HT1080 (cell line): ENCODE data around the gene NOX4. TPM values are rescaled to one million over a fixed set of nuclear protein-coding genes. Genes with fewer than 3 reads are reported as not detected.
A peak's percentile ranks its signal among the peaks of the same experiment; 100 is the strongest.
"Not testable (repeated sequence)": the region's sequence is repeated elsewhere in the genome, so short reads cannot be mapped to it uniquely, and the experiment has no call there.

Experiments
- DNase-seq: peaks from one replicate; pipeline ENCODE4 v3.0.0-alpha.2; 2015; ENCODE audit warnings: low read depth
- total RNA-seq: library from RNA; depleted of rRNA; stranded (reverse); fragments of >200 nt; shearing (Covaris generic); gene quantifications from 2 replicates; pipeline ENCODE4 v1.2.3, GENCODE V29; 2014

The NOX4 gene
- total RNA-seq, 1 experiment from 2014 or later, result 16.6 TPM

DNA sequence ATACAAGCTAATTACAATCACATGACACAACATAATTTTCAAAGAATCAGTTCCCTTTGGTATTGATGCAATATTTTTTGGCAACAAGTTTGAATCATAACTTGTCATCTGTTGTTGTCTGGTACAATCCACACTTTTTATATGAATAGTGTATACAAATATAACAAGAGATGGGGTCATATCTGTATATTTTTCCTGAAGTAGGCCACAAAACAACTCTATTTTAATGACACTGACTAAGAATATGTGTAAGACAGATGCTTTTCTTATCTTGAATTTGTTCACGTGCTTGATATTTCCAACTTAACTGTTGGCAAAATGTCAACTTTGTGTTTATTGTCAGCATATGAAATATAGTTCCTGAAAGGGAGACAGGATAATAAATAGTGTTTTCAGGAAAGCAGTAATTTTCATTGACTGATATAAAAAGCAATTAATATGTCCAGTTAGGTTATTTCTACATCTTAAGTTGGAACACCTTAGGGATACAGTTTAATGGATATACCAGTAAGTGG is 27.9 kb downstream of the NOX4 start:
- DNase-seq, result no peak

GRCh38 chr11:89458716-89459115 is 32.5 kb downstream of the NOX4 start:
- no peak for DNase-seq

DNA sequence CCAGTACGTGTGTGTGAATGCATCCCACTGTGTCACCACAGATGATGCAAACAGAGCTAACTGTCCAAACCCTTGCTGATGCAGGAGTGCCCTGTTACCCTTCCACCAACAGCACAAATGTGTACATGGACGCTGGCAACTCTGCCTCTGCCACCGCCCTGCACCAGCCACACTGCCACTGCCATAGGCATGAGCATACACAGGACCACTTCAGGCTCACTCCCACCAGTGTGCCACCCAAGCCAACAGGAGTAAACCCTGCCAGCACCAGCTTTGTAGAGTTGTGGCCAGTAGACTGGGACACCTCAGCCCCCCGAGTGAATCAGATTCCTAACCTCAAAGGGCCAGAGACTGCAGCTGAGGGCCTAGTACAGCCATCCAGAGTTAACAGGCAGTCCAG is 34.0 kb downstream of the NOX4 start:
- no peak for DNase-seq

DNA sequence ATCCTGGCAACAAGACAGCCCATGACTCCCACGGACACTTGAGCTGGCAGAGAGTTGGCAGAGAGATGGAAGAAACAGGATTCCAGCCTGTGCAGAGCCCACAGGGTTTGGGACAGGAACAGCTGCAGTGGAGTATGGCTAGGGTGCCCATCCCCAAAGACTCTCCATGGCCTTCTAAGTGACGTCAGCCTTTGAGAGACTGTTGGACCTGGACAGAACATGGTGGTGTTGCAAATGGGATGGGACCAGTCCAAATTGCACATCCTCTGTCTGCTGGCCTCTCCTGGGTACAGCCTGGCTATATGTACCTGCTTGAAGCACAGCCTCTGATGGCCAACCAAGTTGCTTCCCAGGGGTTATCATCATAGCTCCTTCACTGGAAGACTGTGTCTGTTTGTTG is 34.5 kb downstream of the NOX4 start:
- DNase-seq, result no peak

GRCh38 chr11:89452780-89453179 is 38.4 kb downstream of the NOX4 start:
- DNase-seq, result no peak

DNA sequence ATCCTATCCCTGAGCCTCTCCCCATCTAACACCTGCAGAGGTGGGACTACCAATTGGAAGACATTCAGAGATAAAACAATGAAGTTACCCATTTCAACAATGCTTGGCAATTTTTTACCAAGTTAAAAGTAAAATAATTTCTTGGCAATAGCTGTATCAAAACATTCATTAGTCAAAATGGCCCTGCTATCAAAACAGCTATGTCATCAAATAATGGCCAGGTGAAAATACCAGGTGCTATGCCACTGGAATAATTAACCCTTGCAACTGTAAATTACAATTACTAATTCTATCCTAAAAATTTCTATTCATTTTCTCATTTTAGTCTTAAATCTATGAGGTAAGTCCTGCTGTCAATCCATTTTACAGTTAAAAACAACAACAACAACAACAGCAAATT is 43.3 kb downstream of the NOX4 start:
- DNase-seq, result no peak

- no peak for DNase-seq
Measured at GRCh38 chr11:89443361-89444322, 47.5 kb downstream of the NOX4 start.

GRCh38 chr11:89442801-89443200 is 48.4 kb downstream of the NOX4 start:
- DNase-seq, result no peak

- no peak for DNase-seq
Measured at GRCh38 chr11:89441606-89442005, 49.6 kb downstream of the NOX4 start.

- no peak for DNase-seq
Measured at GRCh38 chr11:89437317-89437716, 53.9 kb downstream of the NOX4 start.

- peak; percentile 30 for DNase-seq
Measured at GRCh38 chr11:89436071-89436470, 55.1 kb downstream of the NOX4 start.

- DNase-seq, result no peak
Measured at GRCh38 chr11:89433278-89433677, 57.9 kb downstream of the NOX4 start.

GRCh38 chr11:89432182-89432581 is 59.0 kb downstream of the NOX4 start:
- not testable (repeated sequence) for DNase-seq

- not testable (repeated sequence) for DNase-seq
Measured at GRCh38 chr11:89426501-89426900, 64.7 kb downstream of the NOX4 start.

DNA sequence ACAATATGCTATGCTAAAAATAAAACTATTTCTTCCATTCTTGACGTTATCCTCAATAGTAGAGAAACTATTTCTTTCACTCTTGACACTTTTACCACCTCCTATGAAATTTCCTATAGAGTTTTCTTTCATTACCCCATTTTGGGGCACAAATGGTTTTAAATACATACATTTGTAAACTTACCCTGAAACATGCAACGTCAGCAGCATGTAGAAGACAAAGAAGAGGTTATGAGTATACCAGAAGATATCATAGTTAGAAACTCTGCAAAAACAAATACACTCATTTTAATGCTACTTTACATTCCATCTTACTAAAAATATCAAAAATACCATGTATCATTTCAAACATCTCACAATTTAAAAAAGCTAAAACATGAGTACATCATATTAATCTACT is 69.5 kb downstream of the NOX4 start:
- no peak for DNase-seq

DNA sequence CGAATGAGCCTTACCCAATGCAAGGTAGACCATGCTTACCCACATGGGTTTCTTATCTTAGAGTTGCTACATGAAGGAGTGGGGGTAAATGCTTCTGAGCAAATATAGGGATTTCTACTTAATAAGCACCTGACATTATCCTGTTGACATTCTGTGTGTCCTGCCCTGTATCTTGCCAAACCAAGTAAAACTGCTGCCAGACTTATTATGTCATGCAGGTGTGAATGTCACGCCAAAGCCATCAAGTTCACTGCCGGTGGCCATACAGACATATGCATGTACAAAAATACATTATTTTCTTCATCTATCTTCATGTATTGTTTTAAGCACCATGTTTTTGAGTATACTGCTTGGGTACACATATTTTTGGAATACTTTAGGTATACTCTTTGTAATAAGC is 70.2 kb downstream of the NOX4 start:
- DNase-seq, result no peak

GRCh38 chr11:89416961-89417360 is 74.2 kb downstream of the NOX4 start:
- DNase-seq, result no peak

DNA sequence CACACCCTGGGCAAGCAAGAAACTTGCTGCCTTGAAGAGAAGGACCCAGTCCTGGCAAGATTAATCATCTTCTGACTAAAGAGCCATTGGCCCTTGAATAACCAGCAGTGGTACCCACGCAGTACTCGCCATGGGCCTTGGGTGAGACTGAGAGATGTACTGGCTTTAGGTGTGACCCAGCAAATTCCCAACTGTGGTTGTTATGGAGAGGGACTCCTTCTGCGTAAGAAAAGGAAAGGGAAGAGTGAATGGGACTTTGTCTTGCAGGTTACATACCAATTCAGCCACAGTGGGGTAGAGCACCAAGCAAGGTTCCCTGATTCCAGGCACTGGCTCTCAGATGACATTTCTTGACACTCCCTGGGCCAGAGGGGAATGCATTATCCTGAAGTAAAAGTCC is 80.1 kb downstream of the NOX4 start:
- DNase-seq, result not testable (repeated sequence)

DNA sequence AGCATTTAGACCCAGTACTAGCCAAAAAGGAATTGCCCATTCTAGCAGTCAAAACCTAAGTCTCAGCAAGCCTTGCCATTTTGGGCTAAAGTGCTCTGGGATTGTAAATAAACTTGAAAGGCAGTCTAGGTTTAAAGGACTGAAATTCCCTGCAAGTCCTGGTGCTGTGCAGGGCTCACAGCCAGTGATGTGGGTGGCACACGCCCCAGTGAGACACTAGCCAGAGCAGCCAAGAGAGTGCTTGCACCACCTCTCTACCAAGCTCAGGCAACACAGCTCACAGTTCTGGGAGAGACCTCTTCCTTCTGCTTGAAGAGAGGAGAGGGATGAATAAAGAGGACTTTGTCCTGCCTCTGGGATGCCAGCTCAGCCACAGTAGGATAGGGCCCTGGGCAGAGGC is 80.5 kb downstream of the NOX4 start:
- DNase-seq, result not testable (repeated sequence)

- not testable (repeated sequence) for DNase-seq
Measured at GRCh38 chr11:89408441-89408840, 82.7 kb downstream of the NOX4 start.

GRCh38 chr11:89405629-89406028 is 85.5 kb downstream of the NOX4 start:
- DNase-seq, result peak; percentile 54

DNA sequence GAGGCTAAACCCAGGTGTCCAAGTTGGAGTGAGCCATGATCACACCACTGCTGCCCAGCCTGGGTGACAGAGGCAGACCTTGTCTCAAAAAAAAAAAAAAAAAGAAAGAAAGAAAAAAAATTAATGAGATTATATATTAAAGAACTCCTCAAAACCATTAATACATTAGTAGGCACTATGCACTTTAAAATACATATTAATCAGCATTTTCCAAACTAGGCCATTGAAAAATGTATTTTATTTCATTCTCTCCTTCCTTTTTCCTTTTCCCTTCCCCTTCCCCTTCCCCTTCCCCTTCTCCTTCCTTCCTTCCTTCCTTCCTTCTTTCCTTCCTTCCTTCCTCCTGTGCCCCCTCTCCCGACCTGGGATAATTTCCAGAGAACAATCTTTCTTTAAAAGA is 99.5 kb downstream of the NOX4 start:
- DNase-seq, result not testable (repeated sequence)

DNA sequence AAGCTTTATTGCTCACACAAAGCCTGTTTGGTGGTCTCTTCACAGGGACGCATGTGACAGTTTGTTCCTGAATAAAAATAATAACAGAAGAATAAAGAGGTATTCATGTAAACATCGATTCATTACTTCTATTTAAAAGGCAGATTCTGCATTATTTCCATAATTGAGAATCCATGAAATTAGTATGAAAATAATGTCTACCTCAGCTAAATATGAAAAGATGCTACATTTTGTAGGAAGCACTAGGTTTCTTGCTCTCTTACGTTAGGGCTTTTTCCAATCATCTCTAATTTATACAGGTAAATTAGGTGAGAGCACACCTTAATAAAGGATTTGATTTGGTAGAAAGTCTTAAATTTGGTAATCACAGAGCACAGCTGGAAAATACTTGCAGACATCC is 103.7 kb downstream of the NOX4 start:
- not testable (repeated sequence) for DNase-seq
